IPS-NIHi11 (cell line): Measurements from ENCODE around the gene LGI4.
"Not testable (repeated sequence)": the region's sequence is repeated elsewhere in the genome, so short reads cannot be mapped to it uniquely, and the experiment has no call there.

ENCODE experiments used
- DNase-seq: peaks from one replicate; pipeline ENCODE4 v3.0.0; 2012; ENCODE audit warnings: mixed read lengths, low spot score

The LGI4 gene

DNA sequence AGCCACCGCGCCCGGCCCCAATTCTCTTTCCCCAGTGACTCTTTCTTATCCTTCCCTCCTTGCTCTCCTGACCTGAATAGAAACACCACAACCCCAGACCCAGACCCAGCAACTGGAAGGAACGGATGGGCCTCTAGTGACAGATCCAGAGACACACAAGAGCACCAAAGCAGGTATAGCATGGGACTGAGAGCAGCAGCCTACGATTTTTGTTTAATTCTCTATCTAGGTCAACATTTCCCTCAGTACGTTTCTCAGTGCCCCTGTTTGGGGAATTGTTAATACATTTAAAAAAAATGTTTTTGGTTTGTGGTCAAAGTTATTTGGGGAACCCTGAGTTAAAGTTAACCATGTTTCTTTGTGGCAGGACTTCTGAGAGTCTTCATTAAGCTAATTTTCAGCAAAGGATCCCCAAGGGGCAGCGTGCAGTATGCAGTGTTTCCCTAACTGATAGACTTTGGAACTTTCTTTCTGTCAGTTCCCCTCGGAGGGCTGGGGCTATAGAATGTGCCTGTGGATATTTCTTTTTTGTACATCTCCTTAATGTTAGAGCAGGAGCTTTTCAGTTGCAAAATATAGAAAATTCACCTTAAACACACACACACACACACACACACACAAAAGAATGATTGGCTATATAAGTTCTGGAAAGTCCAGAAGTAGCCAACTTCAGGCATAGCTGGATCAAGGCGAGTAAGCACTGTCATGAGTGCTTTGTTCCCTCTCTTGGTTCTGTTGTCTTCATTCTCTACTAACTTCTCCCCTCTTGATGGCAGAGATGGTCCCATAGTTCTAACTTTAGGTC, 26.0 kb upstream of the LGI4 start:
- DNase-seq = no peak

DNA sequence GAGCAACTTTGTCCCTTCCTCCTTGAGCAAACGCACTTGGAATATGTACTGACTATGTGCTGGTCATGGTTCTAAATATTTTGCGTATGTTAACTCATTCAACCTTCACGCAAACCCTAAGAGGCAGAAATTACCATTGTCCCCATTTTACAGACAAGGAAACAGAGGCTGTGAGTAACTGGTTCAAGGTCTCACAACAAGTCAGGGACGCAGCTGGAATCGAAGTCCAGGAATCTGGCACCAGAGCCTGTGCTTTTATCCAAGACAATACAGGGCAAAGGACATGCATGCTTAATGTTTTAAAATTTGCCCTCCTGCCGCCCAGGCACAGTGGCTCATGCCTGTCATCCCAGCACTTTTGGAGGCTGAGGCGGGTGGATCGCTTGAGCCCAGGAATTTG, 24.7 kb upstream of the LGI4 start:
- DNase-seq = no peak

DNA sequence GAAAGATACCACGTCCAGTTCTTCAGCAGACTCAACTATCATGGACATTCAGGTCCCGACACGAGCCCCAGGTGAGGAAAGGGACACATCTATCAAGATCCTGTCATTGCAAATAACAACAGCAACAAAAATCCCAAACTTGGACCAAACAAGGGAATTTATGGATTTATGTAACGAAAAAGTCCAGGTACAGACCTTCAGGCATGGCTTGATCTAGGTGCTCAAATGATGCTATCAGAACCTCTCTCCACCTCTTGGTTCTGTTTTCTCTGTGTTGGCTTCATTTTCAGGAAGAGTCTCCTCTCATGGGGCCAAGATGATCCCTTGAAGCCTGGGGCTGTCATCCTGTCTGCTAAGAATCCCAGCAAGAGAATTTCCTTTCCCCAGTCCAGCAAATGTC, 22.6 kb upstream of the LGI4 start:
- no peak for DNase-seq

DNA sequence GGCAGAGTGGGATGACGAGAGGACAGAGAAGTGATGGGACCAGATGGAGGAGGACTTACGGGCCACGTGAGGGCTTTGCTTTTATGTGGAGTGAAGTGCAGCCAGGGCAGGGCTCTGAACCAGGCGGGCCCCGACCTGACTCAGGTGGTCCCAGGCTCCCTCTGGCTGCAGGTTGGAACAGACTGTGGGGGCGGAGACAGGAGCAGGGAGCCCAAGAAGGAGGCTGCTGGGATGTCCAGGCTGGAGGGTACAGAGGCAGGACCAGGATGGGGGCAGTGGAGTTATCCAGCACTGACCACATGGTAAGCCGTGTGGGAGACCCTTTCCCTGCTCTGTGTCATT, 21.8 kb upstream of the LGI4 start:
- DNase-seq = no peak

DNA sequence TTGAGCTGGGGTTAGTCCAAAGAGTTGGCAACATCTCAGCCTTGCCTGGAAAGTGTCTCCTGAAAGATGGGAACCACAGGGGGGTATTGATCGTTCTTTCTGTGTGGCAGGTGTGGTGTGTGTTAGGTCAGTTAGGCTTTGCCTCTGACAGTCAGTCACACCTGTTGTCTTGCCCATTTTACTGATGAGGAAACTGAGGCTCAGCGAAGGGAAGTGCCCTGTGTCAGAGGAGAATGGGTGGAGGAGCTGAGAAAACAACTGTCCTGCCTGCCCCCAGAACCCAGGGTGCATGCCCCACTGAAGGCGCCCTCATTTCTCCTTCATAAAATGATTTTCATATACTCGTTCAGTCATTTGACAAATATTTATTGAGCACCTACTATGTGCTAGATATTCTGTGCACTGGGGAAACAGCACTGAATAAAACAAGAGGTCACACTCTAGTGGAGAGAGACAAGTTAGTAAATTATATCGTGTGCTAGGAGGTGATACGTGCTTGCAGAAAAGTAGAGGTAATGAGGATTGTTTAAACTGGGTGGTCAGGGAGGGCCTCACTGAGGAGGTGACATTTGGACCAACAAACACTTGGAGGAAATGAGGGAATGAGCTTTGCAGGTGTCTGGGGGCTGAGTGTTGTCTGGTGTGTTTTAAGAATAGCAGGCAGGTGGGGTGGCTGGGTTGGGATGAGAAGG, 21.3 kb upstream of the LGI4 start:
- DNase-seq = no peak

DNA sequence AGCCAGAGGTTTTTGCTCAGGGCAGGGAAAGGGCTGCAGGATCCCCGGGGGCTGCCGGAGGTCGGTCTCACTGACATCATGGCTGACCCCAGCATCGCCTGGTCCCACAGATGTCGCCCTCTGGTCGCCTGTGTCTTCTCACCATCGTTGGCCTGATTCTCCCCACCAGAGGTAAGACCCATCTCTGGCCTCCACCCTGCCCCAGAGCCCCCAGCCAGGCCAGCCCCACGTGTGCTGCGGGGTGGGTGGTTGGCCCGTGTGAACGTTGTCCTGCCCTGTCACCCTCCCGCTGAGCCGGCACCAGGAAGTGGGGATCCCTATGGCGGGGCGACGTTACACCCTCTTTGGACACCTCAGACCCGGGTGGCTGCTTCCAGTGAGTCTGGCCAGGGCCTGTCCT, 20.6 kb upstream of the LGI4 start:
- DNase-seq = no peak

DNA sequence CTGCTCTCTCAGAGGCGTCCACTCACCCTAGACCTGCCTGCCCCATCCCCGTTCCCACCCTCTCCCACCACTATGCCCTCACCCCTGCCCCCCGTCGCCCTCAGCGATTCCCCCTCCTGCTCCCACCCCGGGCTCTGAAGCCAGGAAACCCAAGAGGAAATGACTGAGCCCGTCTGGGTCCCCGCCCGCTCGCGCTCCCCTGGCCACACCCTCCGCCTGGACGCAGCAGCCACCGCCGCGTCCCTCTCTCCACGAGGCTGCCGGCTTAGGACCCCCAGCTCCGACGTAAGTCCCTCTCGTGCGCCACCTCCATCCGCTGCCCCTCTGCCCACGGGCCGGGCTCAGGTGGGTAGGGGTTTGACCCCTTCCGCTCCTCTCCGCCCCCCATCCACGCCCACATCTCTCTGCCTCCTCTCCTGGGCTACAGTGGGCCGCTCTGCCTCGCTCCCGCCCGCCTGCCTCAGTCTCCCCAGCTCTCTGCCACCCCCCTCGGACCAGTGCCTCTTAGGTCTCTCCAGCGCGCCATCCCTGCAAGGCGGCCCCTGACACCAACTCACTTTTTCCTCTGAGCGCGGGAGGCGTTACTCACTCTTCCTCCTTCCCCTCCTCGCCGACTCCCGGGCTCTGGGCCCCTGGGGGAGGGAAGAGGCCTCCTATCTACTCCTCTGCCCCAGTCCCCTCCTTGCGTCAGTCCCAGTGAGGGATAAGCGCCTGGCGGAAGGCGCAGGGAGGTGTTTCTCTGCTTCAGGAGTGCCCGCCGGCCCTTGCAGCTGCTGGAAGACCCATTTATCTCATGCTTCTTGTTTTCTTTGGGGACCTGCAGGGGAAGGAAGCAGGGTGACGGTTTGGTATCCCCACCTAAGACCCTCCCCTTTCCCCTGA, 19.9 kb upstream of the LGI4 start, which contains the start of gene FXYD5:
Gene FXYD5, plus strand, starts transcription at position 211 of the 882 bp plus-strand sequence. CDS start 816 bp downstream, outside the sequence.
- peak; percentile 77 for DNase-seq

DNA sequence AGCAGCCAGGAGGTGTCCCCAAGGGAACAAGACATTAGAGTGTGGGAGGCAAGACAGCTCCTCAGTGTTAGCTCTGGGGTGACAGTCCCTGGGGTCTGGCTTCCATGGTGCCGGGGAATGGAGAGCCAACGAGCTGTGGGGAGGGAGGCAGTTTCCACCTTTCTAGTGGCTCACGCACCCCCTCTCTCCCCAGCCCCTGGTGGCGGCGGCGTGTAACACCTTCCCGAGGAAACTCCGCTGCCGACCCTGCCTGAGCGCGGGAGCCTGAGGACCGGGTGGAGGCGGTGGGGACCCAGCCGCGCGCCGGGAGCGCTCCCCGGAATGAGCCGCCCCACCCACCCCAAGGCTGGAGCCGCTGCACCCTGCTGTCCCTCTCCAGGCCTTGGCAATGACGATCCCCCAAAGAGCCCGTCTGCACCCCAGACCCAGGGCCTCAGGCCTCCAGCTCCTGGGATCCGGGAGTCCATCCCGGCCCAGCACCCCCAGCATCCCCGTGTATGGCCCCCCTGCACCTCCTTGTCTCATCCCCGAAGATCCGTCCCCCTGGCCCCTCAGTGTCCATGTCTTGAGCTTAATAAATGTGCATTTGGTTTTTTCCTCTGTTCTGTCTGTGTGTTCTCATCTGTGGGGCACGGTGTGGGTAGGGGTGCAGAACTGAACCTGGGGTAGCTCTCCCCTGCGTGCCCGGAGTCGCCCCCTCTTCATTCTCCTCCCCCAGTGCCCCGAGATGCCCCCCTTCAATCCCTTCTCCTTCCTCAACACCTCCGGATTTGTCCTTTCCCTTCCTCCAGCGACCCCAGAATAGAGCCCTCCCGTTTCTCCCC, 19.1 kb upstream of the LGI4 start:
- peak; percentile 76 for DNase-seq

DNA sequence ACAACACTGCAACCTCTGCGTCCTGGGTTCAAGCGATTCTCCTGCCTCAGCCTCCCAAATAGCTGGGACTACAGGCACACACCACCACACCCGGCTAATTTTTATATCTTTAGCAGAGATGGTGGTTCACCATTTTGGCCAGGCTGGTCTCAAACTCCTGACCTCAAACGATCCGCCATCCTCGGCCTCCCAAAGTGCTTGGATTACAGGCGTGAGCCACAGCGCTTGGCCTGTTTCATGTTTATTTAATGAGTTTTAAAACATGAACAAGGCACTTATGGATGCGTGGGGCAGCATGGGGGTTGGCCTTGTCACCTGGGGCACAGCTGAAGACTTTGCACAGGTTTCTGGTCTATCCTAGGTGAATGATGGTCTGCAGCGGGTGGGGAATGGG, 18.3 kb upstream of the LGI4 start:
- DNase-seq = not testable (repeated sequence)

DNA sequence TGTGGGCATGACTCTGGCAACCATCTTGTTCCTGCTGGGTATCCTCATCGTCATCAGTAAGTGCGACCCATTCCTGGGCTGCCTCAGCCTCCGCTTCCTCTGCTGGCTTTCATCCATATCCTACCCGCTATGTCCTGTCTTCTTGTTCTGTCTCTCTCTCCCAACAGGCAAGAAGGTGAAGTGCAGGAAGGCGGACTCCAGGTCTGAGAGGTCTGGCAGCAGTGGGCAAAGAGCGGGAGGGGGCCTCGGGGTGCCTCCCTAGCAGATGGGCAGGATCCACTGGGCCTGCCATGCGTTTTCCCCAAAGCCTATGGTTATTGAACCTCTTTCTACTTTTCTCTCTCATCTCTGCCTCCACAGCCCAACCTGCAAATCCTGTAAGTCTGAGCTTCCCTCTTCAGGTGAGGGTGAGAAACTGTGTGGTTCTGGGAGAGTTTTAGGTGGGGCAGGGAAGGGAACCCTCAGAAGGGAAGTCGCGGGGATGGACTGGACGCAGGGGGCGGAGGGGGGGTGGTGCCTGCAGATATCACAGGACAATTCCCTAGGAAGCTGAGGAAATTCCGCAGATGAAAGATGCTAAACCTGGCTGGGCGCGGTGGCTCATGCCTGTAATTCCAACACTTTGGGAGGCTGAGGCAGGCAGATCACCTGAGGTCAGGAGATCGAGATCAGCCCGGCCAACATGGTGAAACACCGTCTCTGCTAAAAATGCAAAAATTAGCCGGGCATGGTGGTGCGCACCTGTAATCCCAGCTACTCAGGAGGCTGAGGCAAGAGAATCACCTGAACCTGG, 16.6 kb upstream of the LGI4 start:
- DNase-seq = no peak

DNA sequence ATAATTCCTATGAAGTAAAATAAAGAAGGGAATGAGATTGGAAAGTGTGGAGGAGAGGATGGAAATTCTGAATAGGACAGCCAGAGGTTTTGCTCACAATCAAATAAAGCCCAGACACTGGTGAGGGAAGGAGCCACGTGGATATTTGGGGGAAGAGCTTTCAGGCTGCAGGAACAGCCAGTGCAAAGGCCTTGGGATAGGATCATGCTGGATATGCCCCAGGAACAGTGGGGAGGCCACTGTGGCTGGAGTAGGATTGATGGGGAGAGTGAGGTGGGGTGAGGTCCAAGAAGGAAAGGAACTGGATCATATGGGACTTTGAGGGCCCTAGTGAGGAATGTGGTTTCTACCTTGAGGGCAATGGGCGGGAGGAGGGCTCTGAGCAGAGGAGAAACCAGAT, 15.6 kb upstream of the LGI4 start:
- no peak for DNase-seq

DNA sequence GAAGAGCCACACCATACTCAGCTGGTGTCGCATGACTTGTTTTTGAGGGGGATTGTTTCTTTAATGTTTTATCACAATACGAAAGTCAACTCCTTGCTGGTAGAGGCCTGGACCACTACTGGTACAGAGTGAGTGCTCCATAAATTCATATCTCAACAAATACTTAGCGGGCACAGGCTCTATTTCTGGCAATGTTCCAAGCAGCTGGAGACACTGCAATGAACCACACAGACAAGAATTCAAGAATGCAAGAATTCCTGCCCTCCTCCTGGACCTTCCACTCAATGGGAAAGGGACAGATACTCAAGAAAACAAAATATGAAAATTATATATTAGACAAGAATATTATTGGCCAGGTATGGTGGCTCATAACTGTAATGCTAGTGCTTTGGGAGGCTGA, 14.6 kb upstream of the LGI4 start:
- DNase-seq = no peak

DNA sequence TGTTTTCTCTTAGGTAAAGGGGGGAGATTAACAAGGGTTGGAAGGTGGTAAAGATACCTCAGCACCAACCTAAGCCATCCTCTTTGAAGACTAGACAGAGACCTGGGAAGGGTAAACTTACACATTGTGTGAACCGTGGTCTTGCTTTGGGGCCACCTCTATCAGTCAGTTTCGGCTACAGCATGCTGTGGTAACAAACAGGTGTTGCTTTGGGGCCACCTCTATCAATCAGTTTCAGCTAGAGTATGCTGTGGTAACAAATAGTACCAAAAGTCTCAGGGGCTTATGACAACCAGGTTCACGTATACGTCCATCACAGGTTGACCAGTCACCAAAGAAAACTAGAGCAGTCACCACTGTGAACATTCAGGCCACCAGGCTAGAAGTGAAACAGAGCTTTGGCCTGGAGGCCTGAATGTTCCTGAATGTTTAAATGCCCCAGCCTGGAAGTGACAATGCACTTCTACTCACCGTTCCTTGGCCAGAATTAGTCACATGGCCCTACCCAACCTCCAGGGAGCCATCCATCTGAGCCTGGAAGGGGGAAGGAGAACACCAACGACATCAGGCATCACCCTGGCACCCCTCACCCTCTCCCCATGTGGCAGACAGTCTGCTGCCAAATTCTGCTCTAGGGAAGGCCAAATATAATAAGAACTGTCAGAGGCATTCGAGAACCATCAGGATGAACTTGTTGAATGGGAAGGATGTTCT, 12.0 kb upstream of the LGI4 start:
- no peak for DNase-seq

DNA sequence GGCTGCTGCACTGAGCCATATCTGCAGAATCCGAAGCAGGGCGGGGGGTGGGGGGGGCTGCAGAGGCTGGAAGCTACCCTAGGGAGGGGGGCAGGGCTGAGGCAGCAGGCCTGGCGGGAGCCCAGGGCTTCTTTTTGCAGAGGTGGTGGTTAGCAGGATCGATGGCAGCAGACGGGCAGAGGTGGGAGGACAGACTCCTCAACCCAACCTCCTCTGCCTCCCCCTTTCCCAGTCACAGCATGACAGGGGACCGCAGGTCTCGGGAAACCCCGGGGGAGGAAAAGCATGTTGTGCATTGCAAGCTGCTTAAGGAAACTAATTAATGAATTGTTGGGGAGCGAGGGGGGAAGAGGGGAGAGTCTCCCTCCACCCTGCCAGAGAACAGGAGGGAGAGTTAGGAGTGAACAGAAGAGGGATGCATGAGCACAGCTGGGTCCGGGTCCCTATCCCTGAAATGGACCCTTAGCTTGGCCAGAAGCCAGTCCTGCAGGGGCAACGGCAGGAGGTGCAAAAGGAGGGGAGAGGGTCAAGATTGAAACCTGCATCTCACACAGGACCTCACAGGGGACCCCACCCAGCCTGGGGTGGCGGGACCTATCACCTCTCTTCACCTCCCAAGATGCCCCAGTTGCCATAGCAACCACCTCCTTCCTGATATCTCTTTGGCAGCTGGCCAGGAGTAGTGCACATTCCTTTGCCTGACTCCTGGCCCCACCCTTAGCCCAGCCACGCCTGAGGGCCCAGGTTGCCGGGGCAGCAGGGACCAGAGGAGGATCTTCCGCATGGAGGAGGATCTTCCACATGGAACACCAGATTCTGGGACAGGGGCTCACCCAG, 10.0 kb upstream of the LGI4 start:
- peak; percentile 76 for DNase-seq

DNA sequence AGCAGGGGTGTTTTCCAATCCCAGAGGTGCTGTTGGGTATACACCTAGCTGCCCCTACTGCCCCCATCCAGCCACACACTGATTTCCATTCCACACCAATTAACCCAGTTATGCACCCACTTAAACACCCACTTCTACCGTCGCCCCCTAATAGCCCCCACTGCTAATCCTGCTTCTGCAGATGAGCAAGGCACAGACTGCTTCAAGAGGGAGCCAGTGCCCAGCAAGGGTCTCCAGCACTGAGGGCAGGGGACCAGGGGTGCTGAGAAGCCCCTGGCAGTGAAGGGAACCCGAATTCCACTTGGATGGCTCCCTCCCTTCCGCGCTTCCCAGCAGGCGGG, 9.4 kb upstream of the LGI4 start:
- no peak for DNase-seq

DNA sequence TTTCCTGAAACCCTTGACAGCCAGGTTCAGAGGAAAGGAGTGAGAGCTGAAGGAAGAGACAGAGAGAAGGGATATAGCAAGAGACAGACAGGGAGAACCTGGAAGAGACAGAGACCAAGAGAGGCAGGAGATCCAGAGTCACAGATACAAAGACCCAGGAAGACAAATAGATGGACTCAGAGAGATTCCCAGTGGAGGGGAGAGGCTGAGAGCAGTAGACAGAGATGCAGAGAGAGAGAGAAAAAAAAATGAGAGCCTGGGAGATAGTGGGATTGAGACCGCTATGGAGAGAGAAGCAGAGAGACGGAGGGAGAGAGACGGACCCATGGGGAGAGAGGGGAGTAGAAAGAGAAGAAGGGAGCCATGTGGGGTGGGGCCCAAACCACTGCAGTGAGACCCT, 9.0 kb upstream of the LGI4 start:
- DNase-seq = no peak

DNA sequence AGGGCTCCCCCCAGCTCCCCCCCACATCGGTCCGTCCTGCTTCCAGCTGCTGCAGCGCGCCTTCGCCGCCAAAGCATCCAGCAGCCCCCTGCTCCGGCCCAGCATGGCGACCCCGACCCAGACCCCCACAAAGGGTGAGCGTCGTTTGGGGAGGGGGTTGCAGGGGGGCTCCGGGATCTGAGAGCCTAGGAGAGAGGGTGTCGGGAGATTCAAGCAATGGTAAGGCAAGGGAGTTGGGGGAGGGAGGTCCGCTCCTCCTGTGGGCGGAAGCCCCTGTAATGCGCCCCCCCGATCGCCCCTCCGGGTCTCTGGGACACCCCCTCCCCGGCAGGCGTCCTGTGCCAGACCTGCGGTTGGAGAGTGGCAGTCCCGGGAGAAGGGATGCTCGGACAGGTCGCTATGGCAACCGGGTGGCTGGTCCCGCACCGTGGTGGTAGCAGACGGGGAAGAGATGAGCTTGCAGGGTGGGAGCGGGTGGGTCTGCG, 8.4 kb upstream of the LGI4 start, which contains the start of gene FXYD7:
Gene FXYD7, plus strand, starts transcription at position 25 of the 485 bp plus-strand sequence. Its CDS starts 79 bp downstream, at position 104.
- peak; percentile 29 for DNase-seq

DNA sequence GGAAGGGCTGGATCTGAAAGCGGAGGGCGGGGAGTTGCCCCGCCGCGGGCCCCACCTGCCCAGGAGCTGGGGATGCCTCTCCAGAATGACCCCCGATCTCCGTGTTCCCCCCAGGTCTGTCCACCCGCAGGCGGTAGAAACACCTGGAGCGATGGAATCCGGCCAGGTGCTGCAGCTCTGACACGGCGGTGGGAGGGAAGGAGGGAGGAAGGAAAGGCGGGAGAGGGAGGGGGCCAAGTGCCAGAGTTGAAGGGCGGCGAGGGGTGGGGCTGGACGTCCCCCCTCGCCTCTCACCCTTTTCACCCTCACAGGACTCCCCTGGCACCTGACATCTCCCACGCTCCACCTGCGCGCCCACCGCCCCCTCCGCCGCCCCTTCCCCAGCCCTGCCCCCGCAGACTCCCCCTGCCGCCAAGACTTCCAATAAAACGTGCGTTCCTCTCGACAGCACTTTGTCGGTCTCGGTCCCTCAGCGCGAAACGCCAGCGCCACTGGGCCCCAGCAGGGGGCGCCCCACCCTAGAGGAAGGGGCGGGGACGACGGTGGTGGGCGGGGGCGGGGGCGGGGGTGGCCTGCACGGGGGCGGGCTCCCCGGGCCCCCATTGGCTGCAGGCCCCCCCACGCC, 7.9 kb upstream of the LGI4 start:
- peak; percentile 76 for DNase-seq
